GM12891 (cell line): ENCODE data around the gene YES1.
A peak's percentile ranks its signal among the peaks of the same experiment; 100 is the strongest.

ENCODE experiments used
- DNase-seq: peaks from one replicate; pipeline ENCODE4 v3.0.0; 2011; ENCODE audit warnings: low spot score; ENCODE audit not compliant: insufficient read length
- FAIRE-seq: peaks from 2 replicates; lab custom pipeline; 2011; peaks lifted over from hg19 to GRCh38; lab: Jason Lieb, UNC
- PAX5 ChIP-seq: IDR thresholded peaks from 2 replicates; pipeline ENCODE4 v1.6.1; 2011; ENCODE audit warnings: low read length, moderate library complexity, mild to moderate bottlenecking; ENCODE audit not compliant: insufficient read depth, severe bottlenecking
- POLR2A ChIP-seq: IDR thresholded peaks from 2 replicates; pipeline ENCODE4 v1.6.1; 2011; ENCODE audit warnings: low read depth, low read length, control low read depth
- POLR2AphosphoS5 ChIP-seq: IDR thresholded peaks from 2 replicates; pipeline ENCODE4 v1.6.1; 2011; ENCODE audit warnings: low read depth, low read length, control low read depth
- POU2F2 ChIP-seq: IDR thresholded peaks from 2 replicates; pipeline ENCODE4 v1.6.1; 2011; ENCODE audit warnings: low read depth, mild to moderate bottlenecking, control low read depth, low read length, moderate library complexity
- SPI1 ChIP-seq: IDR thresholded peaks from 2 replicates; pipeline ENCODE4 v1.6.1; 2011; ENCODE audit warnings: low read depth, low read length, control low read depth
- TAF1 ChIP-seq: IDR thresholded peaks from 2 replicates; pipeline ENCODE4 v1.6.1; 2011; ENCODE audit warnings: low read depth, low read length, control low read depth

Gene YES1

DNA sequence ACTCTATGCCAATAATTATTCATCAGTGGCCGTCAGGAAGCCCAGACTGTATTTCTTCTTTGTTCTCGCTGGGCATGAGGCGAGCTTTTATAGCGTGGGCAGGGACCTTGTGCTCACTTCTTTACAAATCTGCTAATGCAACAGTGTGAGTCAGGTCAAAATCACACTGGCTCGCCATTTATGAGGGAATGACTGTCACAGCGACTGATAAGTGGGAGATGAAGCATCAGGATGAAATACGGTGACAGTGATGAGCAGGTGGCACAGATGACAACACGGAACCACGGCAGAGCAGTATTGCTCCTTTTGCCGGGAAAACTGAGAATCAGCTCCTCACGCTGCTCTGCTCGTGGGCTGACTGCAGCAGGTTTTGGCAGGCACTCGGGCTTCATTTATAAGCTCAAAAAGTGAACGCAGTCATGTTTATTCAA lies 134.1 kb downstream of the YES1 start:
- no peak for DNase-seq
- TF ChIP-seq POLR2AphosphoS5 = no peak
- no peak for FAIRE-seq

DNA sequence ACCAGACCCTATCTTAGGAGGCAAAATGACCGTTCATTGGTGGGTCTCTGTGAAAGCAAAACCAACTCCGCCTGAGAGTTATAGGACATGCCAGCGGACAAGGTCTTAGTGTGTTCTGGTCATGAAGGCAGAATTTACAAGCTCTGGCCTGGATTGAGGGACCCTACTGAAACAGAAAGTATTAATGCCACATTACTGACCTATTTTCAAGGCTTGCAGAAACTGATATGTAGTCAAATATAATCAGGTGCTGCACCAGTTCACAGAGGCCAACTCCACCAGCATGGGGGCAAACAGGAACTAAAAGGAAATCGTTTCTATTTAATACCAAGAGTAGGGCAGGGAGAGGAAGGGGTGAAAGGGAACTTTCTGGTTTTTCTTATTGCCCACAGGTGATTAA lies 134.9 kb downstream of the YES1 start:
- FAIRE-seq = no peak
- TF ChIP-seq PAX5 (no peak), POLR2A (no peak), SPI1 (no peak), TAF1 (no peak), POLR2AphosphoS5 (no peak), POU2F2 (no peak)
- DNase-seq = no peak

DNA sequence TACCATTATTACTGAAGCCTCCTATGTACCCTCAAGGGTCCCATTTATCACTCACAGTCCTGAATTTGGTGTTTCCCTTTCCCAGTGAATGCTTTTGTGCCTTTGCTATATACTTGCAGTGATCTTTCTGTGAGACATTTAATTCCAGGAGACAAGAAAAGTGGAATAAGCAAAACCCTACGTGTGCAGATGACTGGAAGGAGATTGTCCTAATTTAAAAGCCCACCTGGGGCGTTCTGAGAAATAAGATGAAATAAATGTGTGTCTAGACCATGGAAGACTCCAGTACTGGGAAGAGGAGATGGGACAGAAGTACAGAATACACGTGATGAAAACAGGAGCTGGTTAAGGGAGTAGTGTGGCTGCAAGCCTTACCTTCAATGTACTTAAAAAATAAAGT lies 135.3 kb downstream of the YES1 start:
- TF ChIP-seq POLR2A = no peak
- no peak for TF ChIP-seq SPI1
- no peak for TF ChIP-seq TAF1
- no peak for TF ChIP-seq POLR2AphosphoS5
- FAIRE-seq (no peak), DNase-seq (no peak)

DNA sequence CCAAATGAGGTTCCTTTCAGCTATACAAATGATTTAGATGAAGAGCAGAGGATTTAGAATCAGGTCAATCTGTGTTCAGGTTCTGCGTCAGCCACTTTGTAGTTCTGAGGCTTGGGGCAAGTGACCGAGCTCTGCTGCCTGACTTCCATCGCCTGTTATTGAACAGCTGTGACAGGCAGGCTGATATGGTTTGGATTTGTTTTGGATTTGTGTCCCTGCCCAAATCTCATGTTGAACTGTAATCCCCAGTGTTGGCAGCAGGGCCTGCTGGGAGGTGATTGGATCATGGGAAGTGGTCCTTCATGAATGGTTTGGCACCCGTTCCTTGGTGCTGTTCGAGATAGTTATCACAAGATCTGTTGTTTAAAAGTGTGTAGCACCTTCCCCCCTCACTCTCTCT lies 136.0 kb downstream of the YES1 start:
- no peak for TF ChIP-seq POU2F2
- DNase-seq (no peak), FAIRE-seq (no peak)

DNA sequence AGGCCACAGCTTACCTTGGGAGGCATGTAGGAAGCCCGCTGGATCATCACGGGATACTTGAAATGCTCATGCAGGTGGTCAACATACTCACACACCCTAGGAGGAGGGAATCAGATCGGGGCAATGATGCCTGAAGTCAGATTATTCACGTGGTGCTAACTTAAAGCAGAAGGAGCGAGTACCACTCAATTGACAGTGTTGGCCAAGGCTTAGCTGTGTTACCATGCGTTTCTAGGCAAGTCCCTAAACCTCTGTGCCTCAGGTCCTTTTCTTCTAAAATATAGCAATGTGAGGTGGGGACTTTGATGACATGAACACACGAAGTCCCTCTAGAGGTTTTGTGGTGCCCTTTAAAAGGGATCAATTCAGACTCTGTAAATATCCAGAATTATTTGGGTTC lies 136.7 kb downstream of the YES1 start:
- DNase-seq (no peak), FAIRE-seq (no peak)
- no peak for TF ChIP-seq POLR2A
- TF ChIP-seq POLR2AphosphoS5 = 0 out of 2 replicates have a peak, but pooled peaks have one; percentile 4
- TF ChIP-seq PAX5 = no peak

DNA sequence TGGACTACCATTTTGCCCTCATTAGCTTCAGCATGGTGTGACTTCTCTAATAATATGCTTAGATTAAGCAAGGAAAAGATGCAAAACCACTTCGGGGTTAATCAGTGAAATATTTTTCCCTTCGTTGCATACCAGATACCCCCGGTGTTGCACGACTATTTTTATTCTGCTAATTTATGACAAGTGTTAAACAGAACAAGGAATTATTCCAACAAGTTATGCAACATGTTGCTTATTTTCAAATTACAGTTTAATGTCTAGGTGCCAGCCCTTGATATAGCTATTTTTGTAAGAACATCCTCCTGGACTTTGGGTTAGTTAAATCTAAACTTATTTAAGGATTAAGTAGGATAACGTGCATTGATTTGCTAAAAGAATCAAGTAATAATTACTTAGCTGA lies 138.3 kb downstream of the YES1 start:
- DNase-seq = no peak
- no peak for FAIRE-seq
- TF ChIP-seq SPI1 (no peak), POLR2A (no peak), POLR2AphosphoS5 (no peak), TAF1 (no peak), PAX5 (no peak), POU2F2 (no peak)

DNA sequence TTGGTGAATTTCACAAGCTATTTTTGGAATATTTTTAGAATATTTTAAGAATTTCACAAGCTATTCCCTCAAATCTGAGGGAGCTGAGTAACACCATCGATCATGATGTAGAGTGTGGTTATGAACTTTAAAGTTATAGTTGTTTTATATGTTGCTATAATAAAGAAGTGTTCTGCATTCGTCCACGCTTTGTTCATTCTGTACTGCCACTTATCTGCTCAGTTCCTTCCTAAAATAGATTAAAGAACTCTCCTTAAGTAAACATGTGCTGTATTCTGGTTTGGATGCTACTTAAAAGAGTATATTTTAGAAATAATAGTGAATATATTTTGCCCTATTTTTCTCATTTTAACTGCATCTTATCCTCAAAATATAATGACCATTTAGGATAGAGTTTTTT lies 138.7 kb downstream of the YES1 start:
- TF ChIP-seq POU2F2 (no peak), PAX5 (no peak), POLR2AphosphoS5 (no peak), TAF1 (no peak), SPI1 (no peak), POLR2A (no peak)
- DNase-seq (no peak), FAIRE-seq (no peak)
